ENCODE data around the gene LRP3. TPM values are rescaled to one million over a fixed set of nuclear protein-coding genes. Genes with fewer than 3 reads are reported as not detected.
A peak's percentile ranks its signal among the peaks of the same experiment; 100 is the strongest.

The LRP3 gene
- total RNA-seq, 1 experiment from 2014 or later, result 29.0 TPM

- ChIA-PET RAD21 (ENCODE audit: low non-redundant PET in 1 of 2, low total read pairs in 2 of 2, uncharacterized antibody in 2 of 2, unreplicated experiment in 2 of 2) (interaction anchor here (0.6 to 0.7 kb wide), 4 partner anchors 39 to 221 kb away, joined by 3 to 7 read pairs (median 5); no protein-coding TSS in a partner anchor), POLR2A (no interaction called here), CTCF (interaction anchor here (0.5 to 0.6 kb wide), 2 partner anchors 175 to 469 kb away, joined by 3 to 4 read pairs; no protein-coding TSS in a partner anchor)
- no peaks in the 10 kb centered on the region for H3K36me3 ChIP-seq (ENCODE audit: control insufficient read depth in 1 of 2, insufficient read depth in 2 of 2, low read length in 2 of 2)
- DNase-seq (ENCODE audit: low read depth, low spot score) (no peak), ATAC-seq (peak; percentile 53)
- no peaks in the 10 kb centered on the region for H4K20me1 ChIP-seq (ENCODE audit: insufficient read depth)
- no peak overlapping the region; the same call in 1 of the 2 replicates for H3K27ac ChIP-seq (ENCODE audit: low read depth, low read length)
- intact Hi-C loops (cut with micrococcal nuclease), result loop anchor here (1.0 kb wide), 2 partner anchors 165 to 530 kb away; no protein-coding TSS in a partner anchor
- TF ChIP-seq EGR1 (IDR thresholded peaks at IDR 0.05; ENCODE audit: low read depth) (no peak), CBX3 (IDR thresholded peaks at IDR 0.05; ENCODE audit: low read depth) (no peak), EZH2phosphoT487 (IDR thresholded peaks at IDR 0.05; ENCODE audit: borderline replicate concordance) (no peak), CEBPB (IDR thresholded peaks at IDR 0.05; ENCODE audit: low read depth) (no peak), POLR2AphosphoS5 (IDR thresholded peaks at IDR 0.05; ENCODE audit: low read depth, low read length) (no peak), ZFX (IDR thresholded peaks at IDR 0.05) (no peak), SRF (IDR thresholded peaks at IDR 0.05; ENCODE audit: low read depth) (no peak), SIN3A (IDR thresholded peaks at IDR 0.05; ENCODE audit: low read depth) (no peak), FOSL1 (IDR thresholded peaks at IDR 0.05; ENCODE audit: low read depth) (no peak), ATF3 (IDR thresholded peaks at IDR 0.05) (no peak), JUND (IDR thresholded peaks at IDR 0.05) (no peak), CTCF (IDR thresholded peaks at IDR 0.05 in 2 of 3, conservative IDR thresholded peaks at IDR 0.05 in 1 of 3; ENCODE audit: borderline replicate concordance in 1 of 3, insufficient read depth in 1 of 3, low read depth in 2 of 3, low read length in 2 of 3) (no peak), POLR2A (IDR thresholded peaks at IDR 0.05; ENCODE audit: borderline replicate concordance, extremely low read depth, insufficient read depth, insufficient read length) (no peak), RAD21 (IDR thresholded peaks at IDR 0.05; ENCODE audit: low read depth) (no peak), ZNF274 (IDR thresholded peaks at IDR 0.05; ENCODE audit: low read depth, low read length) (no peak), EZH2 (IDR thresholded peaks at IDR 0.05) (no peak)
- H3K9me3 ChIP-seq (ENCODE audit: control insufficient read depth in 1 of 2, insufficient read depth in 1 of 2, low read depth in 1 of 2, low read length in 2 of 2), result peaks cover 9 to 11% of the 10 kb centered on the region in 2 experiments; a peak in 2 of 4 replicates
- peak overlapping the region; percentile 55 for H3K4me2 ChIP-seq (ENCODE audit: low read length)
- BruUV-seq (replicated peaks), result no TSS peak
- no peaks in the 10 kb centered on the region for H3K9me2 ChIP-seq (ENCODE audit: insufficient read depth)
- no peaks in the 10 kb centered on the region for H3K79me2 ChIP-seq (ENCODE audit: insufficient read depth, low read length)
- H2AFZ ChIP-seq (ENCODE audit: low read depth, low read length, poor library complexity, severe bottlenecking), result peak overlapping the region; percentile 73
- 0 out of 2 replicates have a peak overlapping the region, but pooled peaks have one; percentile 10 for H3K9ac ChIP-seq (ENCODE audit: low read length)
- H3K4me3 ChIP-seq (replicated peaks in 1 of 2; ENCODE audit: low read depth in 1 of 2, low read length in 2 of 2), result no peak overlapping the region
- peaks cover 0 to 11% of the 10 kb centered on the region in 2 experiments; a peak in 2 of 4 replicates for H3K4me1 ChIP-seq (ENCODE audit: control insufficient read depth in 1 of 2, insufficient read depth in 2 of 2, low read length in 2 of 2)
- H3K27me3 ChIP-seq (ENCODE audit: insufficient read depth, low read length), result no peaks in the 10 kb centered on the region
Observed at GRCh38 chr19:33241091-33241529, 47.0 kb downstream of the LRP3 start.

Measured in HCT116 (cell line).